GM18502 (cell line): ENCODE measurements around the gene UBE2J2.
"Not testable (repeated sequence)": the region's sequence is repeated elsewhere in the genome, so short reads cannot be mapped to it uniquely, and the experiment has no call there.

ENCODE experiments used
- ATAC-seq: cut with Tn5 transposase; IDR thresholded peaks from one replicate; pipeline ENCODE4 v1.9.1; 2021; ENCODE audit warnings: mild to moderate bottlenecking; ENCODE audit not compliant: unreplicated experiment, poor library complexity

UBE2J2 gene

GRCh38 chr1:1273512-1274298 is at the start of gene UBE2J2:
UBE2J2 (minus strand) TSS chr1:1273854; CDS start chr1:1267992, 5,862 bp downstream.
- ATAC-seq = peak; percentile 85

- ATAC-seq = no peak
These were observed 49.3 kb upstream of the UBE2J2 start for GRCh38 chr1:1322952-1323351.

- no peak for ATAC-seq
These were observed 48.8 kb upstream of the UBE2J2 start for GRCh38 chr1:1322418-1322817.

GRCh38 chr1:1321477-1321876 is 47.8 kb upstream of the UBE2J2 start:
- no peak for ATAC-seq

GRCh38 chr1:1320666-1321448 is 47.2 kb upstream of the UBE2J2 start:
- no peak for ATAC-seq

- no peak for ATAC-seq
These were observed 45.9 kb upstream of the UBE2J2 start for GRCh38 chr1:1319646-1319941.

- ATAC-seq = no peak
These were observed 45.4 kb upstream of the UBE2J2 start for GRCh38 chr1:1318777-1319645.

GRCh38 chr1:1318131-1318652 is 44.5 kb upstream of the UBE2J2 start:
- ATAC-seq = no peak

- no peak for ATAC-seq
These were observed 43.8 kb upstream of the UBE2J2 start for GRCh38 chr1:1317420-1317819.

GRCh38 chr1:1316199-1316598 is 42.5 kb upstream of the UBE2J2 start:
- not testable (repeated sequence) for ATAC-seq

GRCh38 chr1:1315435-1315954 is 41.8 kb upstream of the UBE2J2 start:
- no peak for ATAC-seq

GRCh38 chr1:1314678-1315335 is 41.2 kb upstream of the UBE2J2 start:
- ATAC-seq = no peak

- ATAC-seq = no peak
These were observed 40.6 kb upstream of the UBE2J2 start for GRCh38 chr1:1314237-1314586.

GRCh38 chr1:1313500-1314236 is 40.0 kb upstream of the UBE2J2 start:
- no peak for ATAC-seq

- ATAC-seq = no peak
These were observed 39.0 kb upstream of the UBE2J2 start for GRCh38 chr1:1312450-1313314.

GRCh38 chr1:1311107-1312104 is 37.8 kb upstream of the UBE2J2 start:
- no peak for ATAC-seq

- no peak for ATAC-seq
These were observed 36.9 kb upstream of the UBE2J2 start for GRCh38 chr1:1310476-1311053.
